Ureter (tissue), 1 donor: ENCODE results near the gene AK8. TPM values are rescaled to one million over a fixed set of nuclear protein-coding genes. Genes with fewer than 3 reads are reported as not detected.

Source experiments
- DNase-seq: peaks from one replicate; pipeline ENCODE4 v3.0.0-alpha.2; 2020; ENCODE audit warnings: low spot score
- total RNA-seq: library from RNA; stranded (reverse); gene quantifications from one replicate; pipeline ENCODE4 v1.2.4, GENCODE V29; 2023
- donor health status: DM: yes; HTN: yes; CAD: no.

AK8 gene
- total RNA-seq, 1 donor from 2014 or later = 1.7 TPM

DNA sequence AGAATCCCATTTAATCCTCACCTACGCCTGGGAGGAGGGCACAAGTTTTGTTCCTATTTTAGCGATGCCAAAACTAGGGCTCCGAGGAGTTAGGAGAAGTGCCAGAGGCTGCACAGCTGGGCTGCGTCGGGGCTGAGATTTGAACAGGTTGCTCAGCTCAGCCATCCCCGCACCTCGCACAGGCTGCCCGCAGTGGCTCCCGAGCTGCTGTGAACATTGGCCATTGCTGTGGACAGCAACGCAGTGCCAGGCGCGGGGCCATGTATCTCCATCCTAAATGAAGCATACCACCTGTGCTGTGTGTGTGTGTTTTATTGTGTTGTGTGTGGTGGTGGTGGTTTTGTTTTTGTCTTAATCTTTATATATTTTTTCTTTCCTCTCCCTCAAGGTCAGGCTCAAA, 52.0 kb downstream of the AK8 start:
- no peak for DNase-seq

GRCh38 chr9:132825430-132825829, 52.7 kb downstream of the AK8 start:
- DNase-seq = no peak

DNA sequence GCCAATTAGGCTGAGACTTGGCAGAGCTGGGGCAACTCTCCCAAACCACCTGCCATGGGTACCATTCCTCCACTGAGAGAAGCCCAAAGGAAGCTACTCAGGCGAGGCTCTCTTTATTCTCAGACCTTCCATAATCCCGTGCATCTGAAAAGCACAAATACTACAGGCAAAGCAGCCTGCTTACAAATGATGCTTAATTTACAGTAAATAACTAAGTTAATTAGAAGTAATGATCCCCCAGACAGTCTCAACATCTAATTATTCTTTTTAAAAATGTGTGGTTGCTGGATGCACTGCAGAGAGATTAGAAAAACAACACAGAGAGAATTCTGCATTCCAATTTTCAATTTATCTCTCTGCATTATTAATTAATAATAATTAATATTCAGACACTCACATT, 53.1 kb downstream of the AK8 start:
- DNase-seq = no peak

GRCh38 chr9:132824151-132824550, 53.9 kb downstream of the AK8 start:
- DNase-seq = no peak

GRCh38 chr9:132823370-132824145, 54.5 kb downstream of the AK8 start:
- DNase-seq = no peak

DNA sequence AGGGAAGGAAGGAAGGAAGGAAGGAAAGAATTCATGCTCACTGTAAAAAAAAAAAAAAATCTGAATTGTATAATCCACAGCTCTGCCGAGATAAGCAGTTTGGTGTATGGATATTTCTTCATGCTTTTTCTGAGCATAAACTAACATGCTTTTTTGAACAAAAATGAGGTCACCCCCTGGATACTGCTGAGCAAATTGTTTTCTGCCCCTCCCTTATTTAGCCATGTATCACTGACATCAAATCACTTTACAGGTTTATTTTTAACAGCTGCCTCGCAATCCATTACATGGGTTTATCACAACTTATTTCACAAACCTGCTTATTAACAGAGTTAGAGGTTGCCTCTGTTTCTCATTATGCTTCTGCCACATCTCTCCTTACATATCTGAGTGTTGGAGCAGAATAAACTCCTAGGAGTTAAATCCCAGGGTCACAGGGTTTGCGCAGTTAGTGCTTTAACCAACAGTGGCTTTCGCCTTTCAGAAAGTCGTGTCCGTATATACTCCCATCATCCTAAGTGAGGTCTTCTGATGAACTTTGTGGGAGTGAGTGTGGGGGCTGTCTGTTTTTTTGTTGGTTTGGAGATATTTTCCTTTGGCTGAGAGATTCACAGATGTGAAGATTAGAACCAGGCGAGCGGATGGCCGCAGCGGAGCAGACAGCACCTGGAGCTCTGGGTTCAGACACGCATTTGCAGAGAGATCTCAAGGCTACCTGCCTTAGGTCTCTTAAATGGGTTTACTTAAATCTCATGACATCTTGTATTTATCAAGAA, 57.7 kb downstream of the AK8 start:
- no peak for DNase-seq

GRCh38 chr9:132818588-132818987, 59.5 kb downstream of the AK8 start:
- no peak for DNase-seq

GRCh38 chr9:132814937-132815336, 63.1 kb downstream of the AK8 start:
- DNase-seq = no peak

GRCh38 chr9:132813115-132813771, 64.8 kb downstream of the AK8 start:
- DNase-seq = no peak

DNA sequence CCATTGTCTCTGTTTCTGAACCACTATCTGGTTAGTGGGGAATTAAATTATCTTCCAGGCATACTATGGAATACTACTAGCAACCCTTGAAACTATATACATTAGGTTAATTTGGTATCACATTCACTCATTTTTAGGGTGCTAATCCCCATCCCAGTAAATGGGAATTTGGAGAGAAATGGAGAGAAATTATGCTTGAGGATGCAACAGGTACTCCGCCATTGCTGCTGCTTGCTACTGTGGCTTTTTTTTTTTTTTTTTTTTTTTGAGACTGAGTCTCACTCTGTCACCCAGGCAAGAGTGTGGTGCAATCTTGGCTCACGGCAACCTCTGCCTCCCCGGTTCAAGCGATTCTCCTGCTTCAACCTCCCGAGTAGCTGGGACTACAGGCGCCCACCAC, 66.1 kb downstream of the AK8 start:
- DNase-seq = peak; percentile 29

- DNase-seq = no peak
Measured at GRCh38 chr9:132810314-132810713, 67.8 kb downstream of the AK8 start.

GRCh38 chr9:132809677-132810271, 68.3 kb downstream of the AK8 start:
- DNase-seq = peak; percentile 24

DNA sequence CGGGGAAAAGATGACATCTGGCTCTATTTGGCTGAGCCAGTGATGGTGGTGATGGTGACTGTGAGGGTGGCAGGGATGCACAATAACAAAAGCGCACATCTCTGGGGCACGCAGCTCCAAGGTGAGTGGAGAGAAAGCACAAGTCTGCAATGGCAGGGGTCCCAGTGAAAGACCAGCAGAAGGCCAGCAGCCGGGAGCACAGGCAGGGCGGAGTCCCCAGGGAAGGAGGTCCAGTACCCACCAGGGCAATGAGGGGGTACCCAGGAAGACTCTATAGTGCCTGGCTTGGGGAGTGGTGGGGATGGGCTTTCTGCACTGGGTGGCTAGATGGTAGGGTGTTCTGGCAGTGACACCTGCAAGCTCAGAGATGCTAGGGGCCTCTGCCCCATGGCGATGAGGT, 69.4 kb downstream of the AK8 start:
- no peak for DNase-seq

DNA sequence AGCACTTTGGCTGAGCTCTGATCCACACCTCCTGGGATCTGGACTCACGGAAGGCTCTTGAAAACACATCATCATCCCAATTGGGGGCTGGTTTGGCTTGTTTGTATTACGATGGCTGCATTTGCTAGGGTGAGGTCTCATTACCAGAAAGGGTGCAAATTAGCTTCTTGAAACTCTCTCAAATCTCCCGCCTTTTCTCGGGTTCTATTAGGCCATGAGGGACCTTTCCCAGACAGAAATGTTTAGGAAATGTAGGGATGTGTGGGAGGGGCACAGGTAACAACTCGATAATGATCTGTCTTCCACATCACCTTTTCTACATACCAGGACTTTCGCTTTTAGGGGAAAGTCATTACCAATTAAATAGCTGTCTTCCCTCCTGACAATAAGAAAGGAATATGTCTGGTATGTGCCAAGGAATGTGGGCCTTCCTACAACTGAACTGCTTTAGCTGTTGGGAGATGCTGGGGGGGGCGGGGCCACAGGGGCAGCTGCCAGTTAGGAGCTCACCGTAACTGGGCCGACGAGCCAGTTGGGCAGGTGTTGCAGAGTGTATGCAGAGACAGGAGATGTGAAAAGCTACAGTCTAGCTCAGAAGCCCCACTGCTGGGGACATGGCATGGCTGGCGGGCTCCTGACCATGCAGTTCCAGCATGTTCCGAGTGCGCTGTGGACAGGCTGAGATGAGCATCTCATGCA, 71.2 kb downstream of the AK8 start:
- DNase-seq = peak; percentile 45

DNA sequence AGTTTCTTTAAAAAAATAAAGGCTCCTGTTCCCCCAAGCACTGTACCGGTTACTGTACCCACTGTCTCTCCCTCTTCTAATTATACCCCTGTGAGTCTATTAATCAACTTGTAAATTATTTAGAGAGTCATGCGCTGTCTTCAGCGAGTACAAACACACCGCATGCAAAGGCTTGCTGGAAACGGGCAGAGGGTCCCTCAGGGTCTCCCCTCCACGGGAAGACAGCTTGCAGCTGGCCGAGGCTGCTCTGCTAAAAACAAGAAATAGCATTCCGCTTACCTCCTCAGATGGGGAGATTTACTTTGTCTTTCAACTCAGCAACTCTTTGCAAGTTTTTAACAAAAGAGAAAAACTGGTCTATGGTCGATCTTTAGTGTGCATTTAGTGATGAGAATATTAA, 71.8 kb downstream of the AK8 start:
- no peak for DNase-seq

GRCh38 chr9:132804576-132805295, 73.3 kb downstream of the AK8 start:
- DNase-seq = no peak

- no peak for DNase-seq
Measured at GRCh38 chr9:132802121-132802795, 75.8 kb downstream of the AK8 start.

- DNase-seq = no peak
Measured at GRCh38 chr9:132801659-132802058, 76.4 kb downstream of the AK8 start.

DNA sequence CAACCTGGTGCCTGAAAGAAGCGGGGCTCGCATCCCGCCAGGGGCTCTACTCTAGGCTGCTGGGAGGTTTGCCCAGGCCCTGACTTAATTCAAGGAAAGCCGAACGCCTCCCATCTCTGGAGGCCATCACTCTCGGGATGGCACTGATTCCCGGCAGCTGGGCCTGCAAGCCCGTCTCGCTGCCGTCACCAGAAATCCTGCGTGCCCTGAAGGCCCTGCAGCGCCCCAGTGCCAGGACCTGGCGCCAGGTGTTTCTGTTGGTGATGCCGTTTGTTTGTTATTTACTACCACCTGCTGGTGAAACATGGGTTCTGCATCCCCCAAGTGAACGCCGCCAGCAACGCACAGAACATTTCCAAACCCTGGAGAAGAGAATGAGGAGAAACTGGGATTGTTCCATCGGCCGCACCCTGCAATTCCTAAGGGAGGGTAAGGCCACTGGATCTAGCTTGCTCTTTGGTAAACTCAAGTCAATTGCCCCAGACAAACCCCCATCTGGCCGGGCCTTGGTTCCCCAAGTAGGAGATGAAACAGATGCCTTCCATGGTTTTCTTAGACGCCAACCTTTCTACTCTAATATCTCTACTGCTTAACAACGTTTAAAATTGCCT, 77.9 kb downstream of the AK8 start:
- DNase-seq = peak; percentile 86
